ENCODE measurements around the gene RAB27B.

- TF ChIP-seq CTCF (IDR thresholded peaks at IDR 0.05 in 4 of 5, conservative IDR thresholded peaks at IDR 0.05 in 1 of 5) (no peak), POLR2A (IDR thresholded peaks at IDR 0.05) (no peak)
Measured at GRCh38 chr18:54919412-54919811, 91.1 kb downstream of the RAB27B start.
